Activated CD4-positive, CD25-positive, alpha-beta regulatory T cell treated with anti-CD3 and anti-CD28 coated beads, Interleukin-2, amount 50 U/mL, for 16 hours (primary cell): ENCODE data around the gene HMGN5.

Experiments
- DNase-seq: peaks from one replicate; pipeline ENCODE4 v3.0.0-alpha.2; 2020; ENCODE audit warnings: low read depth, low spot score

HMGN5 gene

DNA sequence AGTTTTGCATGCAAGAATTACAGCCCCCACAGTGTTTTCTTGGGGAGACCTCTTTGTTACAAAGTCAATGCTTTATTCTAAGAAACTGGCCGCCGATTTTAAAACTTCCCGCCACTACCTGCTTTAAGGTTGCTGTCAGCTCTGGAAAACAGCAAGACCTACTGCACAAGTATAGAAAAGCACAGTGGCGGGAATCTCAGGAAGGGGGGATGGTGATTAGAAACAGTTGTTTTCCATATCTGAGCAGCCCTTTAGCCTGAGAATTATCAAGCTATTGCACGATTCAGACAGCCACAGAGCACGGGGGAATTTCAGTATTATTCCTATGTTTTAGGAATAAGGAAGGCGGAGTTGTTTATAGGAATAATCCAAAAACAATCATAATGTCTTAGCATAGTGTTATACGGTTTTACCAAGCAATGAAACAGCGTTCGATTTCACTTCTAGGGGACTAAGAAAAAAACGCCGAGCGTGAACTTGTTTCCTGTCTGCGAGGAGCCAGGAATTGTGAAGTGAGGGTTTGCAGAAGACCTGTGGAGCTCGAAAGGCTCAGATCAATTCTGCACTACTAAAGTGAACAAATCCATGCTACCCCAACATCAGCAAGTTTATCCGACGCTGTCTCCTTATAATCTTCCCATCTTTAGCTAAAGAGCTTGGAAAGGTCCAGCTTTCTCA lies 81.3 kb downstream of the HMGN5 start:
- DNase-seq = no peak

DNA sequence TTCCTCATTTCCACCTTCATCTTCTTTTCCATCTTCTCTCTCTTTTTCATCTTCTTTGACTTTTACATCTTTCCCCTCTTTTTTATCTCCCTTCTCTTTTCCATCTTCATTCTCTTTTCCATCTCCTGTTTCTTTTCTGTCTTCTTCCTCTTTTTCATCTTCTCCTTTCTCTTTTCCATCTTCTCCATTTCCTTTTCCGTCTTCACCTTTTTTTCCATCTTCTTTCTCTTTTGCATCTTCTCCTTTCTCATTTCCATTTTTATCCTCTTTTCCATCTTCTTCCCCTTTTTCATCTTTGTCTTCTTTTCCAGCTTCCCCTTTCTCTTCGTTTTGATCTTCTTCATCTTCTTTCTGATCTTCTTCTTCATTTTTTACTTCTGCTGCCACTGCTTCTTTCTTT lies 87.0 kb downstream of the HMGN5 start:
- DNase-seq = no peak

- DNase-seq = no peak
Observed at GRCh38 chrX:81110286-81110685, 91.4 kb downstream of the HMGN5 start.

GRCh38 chrX:81082649-81083048 lies 119.1 kb downstream of the HMGN5 start:
- DNase-seq = no peak
